IPS-15b (cell line): ENCODE measurements around the gene OR8U1.

Experiments
- H3K27me3 ChIP-seq: one replicate; pipeline ENCODE4 v1.6.1; 2013; ENCODE audit warnings: low read length; ENCODE audit not compliant: control insufficient read depth, insufficient read depth
- H3K36me3 ChIP-seq: one replicate; pipeline ENCODE4 v1.6.1; 2013; ENCODE audit warnings: low read length; ENCODE audit not compliant: control insufficient read depth, insufficient read depth
- H3K4me1 ChIP-seq: one replicate; pipeline ENCODE4 v1.6.1; 2013; ENCODE audit warnings: mild to moderate bottlenecking, low read length; ENCODE audit not compliant: control insufficient read depth, insufficient read depth
- H3K4me3 ChIP-seq: one replicate; pipeline ENCODE4 v1.5.1; 2013; ENCODE audit warnings: low read depth, low read length
- H3K9ac ChIP-seq: one replicate; pipeline ENCODE4 v1.6.1; 2013; ENCODE audit warnings: low read depth, mild to moderate bottlenecking, low read length
- H3K9me3 ChIP-seq: one replicate; pipeline ENCODE4 v1.6.1; 2013; ENCODE audit warnings: mild to moderate bottlenecking, low read length; ENCODE audit not compliant: control insufficient read depth, insufficient read depth

The OR8U1 gene

GRCh38 chr11:56412396-56412795, 37.0 kb downstream of the OR8U1 start, which contains the start of gene OR5AL1:
TSS of gene OR5AL1 (plus strand) at chr11:56412696.
- H3K9me3 ChIP-seq, result no peaks in the 10 kb centered on the region
- H3K9ac ChIP-seq, result no peak within 1 kb of the TSS

More at GRCh38 chr11:56412396-56412795, 37.0 kb downstream of the OR8U1 start, which contains the start of gene OR5AL1:
- Histone ChIP-seq H3K4me1 (no peaks in the 10 kb centered on the region), H3K27me3 (no peaks in the 10 kb centered on the region), H3K36me3 (no peaks in the 10 kb centered on the region), H3K4me3 (no peak within 1 kb of the TSS)
